Cerebellar nuclear complex (tissue), 1 donor: ENCODE results near the gene PDE7B.

Experiments
- DNase-seq, 2 experiments: peaks; one replicate each; lab custom pipeline; 2025; lab: John Stamatoyannopoulos, UW

PDE7B gene

GRCh38 chr6:136236466-136237293, 385.2 kb downstream of the PDE7B start:
- no peak for DNase-seq

DNA sequence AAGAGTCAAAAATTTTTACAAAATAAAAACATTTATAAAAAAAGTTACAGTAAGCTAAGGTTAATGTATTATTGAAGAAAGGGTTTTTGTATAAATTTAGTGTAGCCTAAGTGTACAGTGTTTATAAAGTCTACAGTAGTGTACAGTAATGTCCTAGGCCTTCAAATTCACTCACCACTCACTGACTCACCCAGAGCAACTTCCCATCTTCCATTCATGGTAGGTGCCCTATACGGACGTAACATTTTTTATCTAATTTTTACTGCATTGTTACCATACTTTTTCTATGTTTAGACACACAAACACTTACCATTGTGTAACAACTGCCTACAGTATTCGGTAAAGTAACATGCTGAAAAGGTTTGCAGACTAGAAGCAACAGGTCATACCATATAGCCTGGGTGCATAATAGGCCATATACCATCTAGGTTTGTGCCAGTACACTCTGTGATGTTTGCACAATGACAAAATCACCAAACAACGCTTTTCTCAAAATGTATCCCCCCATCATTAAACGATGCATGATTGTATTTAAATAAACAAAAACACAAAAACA, 392.6 kb downstream of the PDE7B start:
- no peak for DNase-seq
